ENCODE results near the gene CIB2. TPM values are rescaled to one million over a fixed set of nuclear protein-coding genes. Genes with fewer than 3 reads are reported as not detected.

CIB2 gene
- 10 to 100 TPM in 2 of 4 donors, 1 to 10 TPM in 2; 8.4 to 19.5 (median 9.5) TPM for total RNA-seq

DNA sequence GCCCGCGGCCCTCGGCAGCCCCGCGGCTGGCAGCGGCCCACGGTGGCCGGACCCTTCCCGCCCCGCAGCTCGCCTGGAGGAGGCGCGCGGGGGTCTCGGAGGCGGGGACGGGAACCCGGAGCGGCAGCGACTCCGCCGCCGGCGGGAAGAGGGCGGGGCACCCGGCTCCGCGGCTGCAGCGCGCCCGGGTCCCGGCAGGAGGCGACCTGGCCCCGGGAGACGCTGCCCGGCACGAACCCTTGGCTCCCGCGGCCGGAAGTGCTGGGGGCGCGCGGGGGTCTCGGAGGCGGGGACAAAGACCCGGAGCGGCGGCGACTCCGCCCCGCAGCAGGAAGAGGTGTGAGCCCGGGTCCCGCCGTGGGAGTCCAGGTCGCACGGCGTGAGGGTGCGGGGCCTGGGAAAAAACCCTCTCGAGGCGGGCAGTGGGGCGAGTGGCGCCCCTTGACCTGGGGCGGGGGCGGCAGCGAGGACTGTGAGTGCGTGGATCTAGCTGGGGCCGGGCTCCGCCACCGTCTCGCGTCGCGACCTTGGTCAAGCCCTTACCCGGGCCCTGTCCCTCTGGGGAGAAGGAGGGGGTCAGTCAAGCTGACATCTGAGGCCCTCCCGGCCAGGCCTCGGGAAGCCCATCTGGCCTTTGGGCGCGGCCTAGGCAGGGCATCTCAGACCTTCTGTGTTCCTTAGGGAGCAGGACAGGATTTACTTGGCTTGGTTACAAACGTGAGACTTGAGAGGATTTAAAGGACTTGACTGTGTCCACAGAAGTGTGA lies at the start of gene CIB2:
CIB2 (minus strand) TSS at position 151 of the 767 bp plus-strand sequence. CDS start 230 bp downstream, outside the sequence.
- Histone ChIP-seq H3K27ac (peak within 1 kb of the TSS; percentile 80 to 87 (median 84)), H3K27me3 (no peaks in the 10 kb centered on the region), H3K4me1 (peaks cover 7 to 23% (median 10%) of the 10 kb centered on the region in 4 donors), H3K9me3 (no peaks in the 10 kb centered on the region), H3K36me3 (no peaks in the 10 kb centered on the region), H3K4me3 (peak within 1 kb of the TSS; percentile 41 to 73 (median 64))
- peak; percentile 80 for DNase-seq
- WGBS, 2 donors (ENCODE audit: low coverage in 1 of 2) = 1% methylated on average over 61 of the region's 79 CpGs; no CpG with 5 or more reads in 1 of the 2 donors
- in situ Hi-C loops (cut with MboI; ENCODE audit: low pct_ligation_motif_present in 1 of 4, low pct_unique_long_range_greater_than_20kb in 1 of 4, low sequenced_read_pairs in 3 of 4) (loop anchor here in 1 of 4 donors (25.0 kb wide), 1 partner anchor 306 kb away; the partner anchor contains the start of gene IREB2), intact Hi-C loops (cut with DNase I; ENCODE audit: low total_unique reads) (no loop called here)
- peak in 2 of 3 donors; percentile 35 to 56 for TF ChIP-seq POLR2AphosphoS5 (IDR thresholded peaks at IDR 0.05)
- TF ChIP-seq EP300 (IDR thresholded peaks at IDR 0.05; ENCODE audit: low read depth) = no peak
- TF ChIP-seq, protein P1, sequence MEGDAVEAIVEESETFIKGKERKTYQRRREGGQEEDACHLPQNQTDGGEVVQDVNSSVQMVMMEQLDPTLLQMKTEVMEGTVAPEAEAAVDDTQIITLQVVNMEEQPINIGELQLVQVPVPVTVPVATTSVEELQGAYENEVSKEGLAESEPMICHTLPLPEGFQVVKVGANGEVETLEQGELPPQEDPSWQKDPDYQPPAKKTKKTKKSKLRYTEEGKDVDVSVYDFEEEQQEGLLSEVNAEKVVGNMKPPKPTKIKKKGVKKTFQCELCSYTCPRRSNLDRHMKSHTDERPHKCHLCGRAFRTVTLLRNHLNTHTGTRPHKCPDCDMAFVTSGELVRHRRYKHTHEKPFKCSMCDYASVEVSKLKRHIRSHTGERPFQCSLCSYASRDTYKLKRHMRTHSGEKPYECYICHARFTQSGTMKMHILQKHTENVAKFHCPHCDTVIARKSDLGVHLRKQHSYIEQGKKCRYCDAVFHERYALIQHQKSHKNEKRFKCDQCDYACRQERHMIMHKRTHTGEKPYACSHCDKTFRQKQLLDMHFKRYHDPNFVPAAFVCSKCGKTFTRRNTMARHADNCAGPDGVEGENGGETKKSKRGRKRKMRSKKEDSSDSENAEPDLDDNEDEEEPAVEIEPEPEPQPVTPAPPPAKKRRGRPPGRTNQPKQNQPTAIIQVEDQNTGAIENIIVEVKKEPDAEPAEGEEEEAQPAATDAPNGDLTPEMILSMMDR (IDR thresholded peaks at IDR 0.05) = peak; percentile 53 to 87 (median 75)
- TF ChIP-seq POLR2A (IDR thresholded peaks at IDR 0.05) = peak; percentile 49

DNA sequence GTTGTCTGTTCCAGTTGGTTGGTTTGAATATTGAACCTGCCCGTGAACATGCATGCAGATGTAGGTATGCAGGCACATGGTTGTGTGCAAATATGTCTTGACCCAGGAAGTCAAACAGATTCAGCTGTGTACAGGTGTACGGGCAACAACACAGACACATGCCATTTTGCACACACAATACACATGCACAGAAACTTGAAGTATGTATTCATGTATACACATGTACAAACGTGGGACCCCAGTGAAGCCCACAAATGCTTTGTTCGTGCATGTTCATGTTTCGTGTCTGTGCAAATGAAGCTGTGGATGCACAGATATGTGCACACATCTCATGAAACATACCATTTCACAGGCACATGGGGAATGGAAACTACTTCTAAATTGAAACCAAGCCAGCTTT lies 48.7 kb upstream of the CIB2 start:
- no peaks in the 10 kb centered on the region for H3K9me3 ChIP-seq
- WGBS, 2 donors (ENCODE audit: low coverage in 1 of 2) = 78 to 92% methylated on average over 2 to 5 of the region's 5 CpGs
- in situ Hi-C loops (cut with MboI; ENCODE audit: low pct_ligation_motif_present in 1 of 4, low pct_unique_long_range_greater_than_20kb in 1 of 4, low sequenced_read_pairs in 3 of 4) (no loop called here), intact Hi-C loops (cut with DNase I; ENCODE audit: low total_unique reads) (loop anchor here (5.0 kb wide), 1 partner anchor 62 kb away; no protein-coding TSS in a partner anchor)
- no peaks in the 10 kb centered on the region for H3K27me3 ChIP-seq
- H3K27ac ChIP-seq = no peak overlapping the region
- no peaks in the 10 kb centered on the region for H3K36me3 ChIP-seq
- no peak overlapping the region for H3K4me3 ChIP-seq
- TF ChIP-seq EP300 (IDR thresholded peaks at IDR 0.05; ENCODE audit: low read depth) (no peak), POLR2A (IDR thresholded peaks at IDR 0.05) (no peak), POLR2AphosphoS5 (IDR thresholded peaks at IDR 0.05) (no peak)
- TF ChIP-seq, protein P1 (IDR thresholded peaks at IDR 0.05) = no peak
- DNase-seq = no peak
- H3K4me1 ChIP-seq = no peaks in the 10 kb centered on the region

DNA sequence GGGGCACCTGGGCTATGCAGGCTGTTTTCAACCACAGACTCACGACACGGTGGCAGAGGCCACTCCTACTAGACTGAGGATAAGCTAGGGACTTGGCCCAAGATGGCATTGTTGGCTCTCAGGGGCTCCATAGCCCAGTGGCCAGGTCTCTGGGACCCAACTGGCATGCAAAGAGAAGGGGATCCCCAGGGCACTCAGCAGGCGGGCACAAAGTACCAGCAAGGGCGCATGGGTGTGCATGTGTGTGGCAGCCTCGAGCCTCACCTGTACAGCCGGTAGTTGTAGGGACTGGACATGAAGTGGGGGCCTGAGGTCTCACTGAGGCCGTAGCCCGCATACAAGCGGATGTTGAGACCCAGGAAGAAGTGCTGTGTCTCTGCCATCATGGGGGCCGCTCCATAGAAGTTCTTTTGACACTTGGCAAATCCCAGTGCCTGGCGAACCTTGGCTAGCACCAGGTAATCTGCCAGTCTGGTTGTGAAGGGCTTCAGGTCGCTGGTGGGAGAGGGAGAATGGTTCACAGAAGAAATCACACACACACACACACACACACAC lies 48.1 kb upstream of the CIB2 start:
- TF ChIP-seq, protein P1 (IDR thresholded peaks at IDR 0.05) = no peak
- TF ChIP-seq POLR2AphosphoS5 (IDR thresholded peaks at IDR 0.05) (no peak), POLR2A (IDR thresholded peaks at IDR 0.05) (no peak), EP300 (IDR thresholded peaks at IDR 0.05; ENCODE audit: low read depth) (no peak)
- Histone ChIP-seq H3K27ac (no peak overlapping the region), H3K4me1 (no peaks in the 10 kb centered on the region), H3K9me3 (no peaks in the 10 kb centered on the region), H3K27me3 (no peaks in the 10 kb centered on the region), H3K4me3 (no peak overlapping the region), H3K36me3 (no peaks in the 10 kb centered on the region)
- DNase-seq = no peak
- 90 to 95% methylated on average over 2 to 12 of the region's 12 CpGs for WGBS, 2 donors (ENCODE audit: low coverage in 1 of 2)
- in situ Hi-C loops (cut with MboI; ENCODE audit: low pct_ligation_motif_present in 1 of 4, low pct_unique_long_range_greater_than_20kb in 1 of 4, low sequenced_read_pairs in 3 of 4) = no loop called here
- intact Hi-C loops (cut with DNase I; ENCODE audit: low total_unique reads) = loop anchor here (5.0 kb wide), 1 partner anchor 63 kb away; no protein-coding TSS in a partner anchor

DNA sequence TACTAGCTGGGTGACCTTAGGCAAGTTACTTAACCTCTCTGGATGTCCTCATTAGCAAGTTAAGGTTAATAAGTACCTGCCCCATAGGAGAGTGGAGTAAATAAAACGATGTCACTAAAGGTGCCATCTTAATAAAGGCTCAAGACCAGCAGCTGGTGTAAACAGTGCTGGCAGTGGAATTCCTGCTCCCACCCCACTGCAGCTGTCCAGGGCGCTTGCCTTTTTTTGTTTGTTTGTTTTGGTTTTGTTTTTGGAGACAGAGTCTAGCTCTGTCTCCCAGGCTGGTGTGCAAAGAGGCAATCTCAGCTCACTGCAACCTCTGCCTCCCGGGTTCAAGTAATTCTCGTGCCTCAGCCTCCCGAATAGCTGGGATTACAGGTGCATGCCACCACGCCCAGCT lies 46.8 kb upstream of the CIB2 start:
- TF ChIP-seq, protein P1 (IDR thresholded peaks at IDR 0.05) = no peak
- TF ChIP-seq POLR2AphosphoS5 (IDR thresholded peaks at IDR 0.05) = no peak
- TF ChIP-seq EP300 (IDR thresholded peaks at IDR 0.05; ENCODE audit: low read depth) = no peak
- no peak for TF ChIP-seq POLR2A (IDR thresholded peaks at IDR 0.05)
- Histone ChIP-seq H3K4me1 (no peaks in the 10 kb centered on the region), H3K27me3 (no peaks in the 10 kb centered on the region), H3K4me3 (no peak overlapping the region), H3K9me3 (no peaks in the 10 kb centered on the region), H3K36me3 (no peaks in the 10 kb centered on the region), H3K27ac (no peak overlapping the region)
- intact Hi-C loops (cut with DNase I; ENCODE audit: low total_unique reads) = loop anchor here (5.0 kb wide), 1 partner anchor 64 kb away; no protein-coding TSS in a partner anchor
- DNase-seq = no peak
- 72 to 80% methylated on average over 1 to 6 of the region's 6 CpGs for WGBS, 2 donors (ENCODE audit: low coverage in 1 of 2)
- in situ Hi-C loops (cut with MboI; ENCODE audit: low pct_ligation_motif_present in 1 of 4, low pct_unique_long_range_greater_than_20kb in 1 of 4, low sequenced_read_pairs in 3 of 4) = no loop called here

Measured in transverse colon (tissue), 4 donors.